Measurements from ENCODE around the gene FLRT1. TPM values are rescaled to one million over a fixed set of nuclear protein-coding genes. Genes with fewer than 3 reads are reported as not detected.

Gene FLRT1
- total and polyA plus RNA-seq, 9 donors: 0.13 to 1.2 (median 0.38) TPM

DNA sequence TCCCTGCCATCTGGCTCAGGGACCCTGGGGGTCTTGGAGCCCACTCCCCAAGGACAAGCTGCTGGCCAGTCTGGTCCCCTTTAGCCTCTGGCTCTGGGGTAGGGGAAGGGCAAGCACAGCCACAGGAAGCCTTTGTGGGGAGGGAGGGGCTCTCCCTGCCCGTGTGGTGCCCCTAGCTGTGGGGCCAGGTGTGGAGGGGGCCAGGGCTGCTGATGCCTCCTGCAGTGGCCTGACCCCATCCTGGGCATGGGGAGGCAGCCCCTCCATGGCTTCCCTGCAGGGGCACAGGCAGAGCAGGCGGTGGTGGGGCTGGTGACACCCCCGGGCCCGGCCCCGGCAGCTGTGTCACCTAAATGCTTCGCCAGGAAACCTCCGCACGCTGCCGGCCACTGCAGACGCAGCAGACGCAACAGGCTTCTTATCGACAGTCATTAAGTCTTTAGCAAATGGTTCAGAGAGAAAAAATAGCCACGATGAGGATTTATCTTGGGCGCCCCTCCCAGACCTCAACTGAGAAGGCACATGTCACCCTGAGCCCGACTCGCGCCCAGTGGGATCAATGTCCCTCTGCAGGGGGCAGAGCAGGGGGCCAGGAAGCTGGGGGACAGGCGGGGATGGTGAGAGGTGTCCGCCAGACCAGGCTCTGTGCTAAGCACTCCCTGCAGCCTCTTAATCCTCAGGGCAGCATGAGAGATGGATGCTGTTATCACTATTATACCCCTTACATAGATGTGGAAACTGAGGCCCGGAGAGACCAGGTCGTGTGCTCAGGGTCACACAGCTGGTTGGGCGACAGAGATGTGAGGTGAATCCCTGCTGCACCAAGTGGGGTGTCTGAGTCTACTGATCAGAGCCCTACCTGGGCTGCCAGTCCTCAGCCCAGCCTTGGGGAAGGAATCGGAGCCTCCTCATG is 33.9 kb downstream of the FLRT1 start:
- no peaks in the 10 kb centered on the region for H3K27me3 ChIP-seq
- no peaks in the 10 kb centered on the region for H3K36me3 ChIP-seq
- intact Hi-C loops (cut with DNase I): no loop called here
- no peak overlapping the region for H3K4me3 ChIP-seq
- DNase-seq: no peak
- TF ChIP-seq EP300 (IDR thresholded peaks at IDR 0.05): no peak
- no peak for TF ChIP-seq POLR2A (IDR thresholded peaks at IDR 0.05)
- TF ChIP-seq, protein P1, sequence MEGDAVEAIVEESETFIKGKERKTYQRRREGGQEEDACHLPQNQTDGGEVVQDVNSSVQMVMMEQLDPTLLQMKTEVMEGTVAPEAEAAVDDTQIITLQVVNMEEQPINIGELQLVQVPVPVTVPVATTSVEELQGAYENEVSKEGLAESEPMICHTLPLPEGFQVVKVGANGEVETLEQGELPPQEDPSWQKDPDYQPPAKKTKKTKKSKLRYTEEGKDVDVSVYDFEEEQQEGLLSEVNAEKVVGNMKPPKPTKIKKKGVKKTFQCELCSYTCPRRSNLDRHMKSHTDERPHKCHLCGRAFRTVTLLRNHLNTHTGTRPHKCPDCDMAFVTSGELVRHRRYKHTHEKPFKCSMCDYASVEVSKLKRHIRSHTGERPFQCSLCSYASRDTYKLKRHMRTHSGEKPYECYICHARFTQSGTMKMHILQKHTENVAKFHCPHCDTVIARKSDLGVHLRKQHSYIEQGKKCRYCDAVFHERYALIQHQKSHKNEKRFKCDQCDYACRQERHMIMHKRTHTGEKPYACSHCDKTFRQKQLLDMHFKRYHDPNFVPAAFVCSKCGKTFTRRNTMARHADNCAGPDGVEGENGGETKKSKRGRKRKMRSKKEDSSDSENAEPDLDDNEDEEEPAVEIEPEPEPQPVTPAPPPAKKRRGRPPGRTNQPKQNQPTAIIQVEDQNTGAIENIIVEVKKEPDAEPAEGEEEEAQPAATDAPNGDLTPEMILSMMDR (IDR thresholded peaks at IDR 0.05): no peak
- 72 to 76% (median 75%) methylated on average over 23 of the region's 23 CpGs for WGBS, 3 donors
- no peaks in the 10 kb centered on the region for H3K9me3 ChIP-seq
- no peak overlapping the region for H3K27ac ChIP-seq
- peaks cover 9% of the 10 kb centered on the region for H3K4me1 ChIP-seq (ENCODE audit: insufficient read depth)

DNA sequence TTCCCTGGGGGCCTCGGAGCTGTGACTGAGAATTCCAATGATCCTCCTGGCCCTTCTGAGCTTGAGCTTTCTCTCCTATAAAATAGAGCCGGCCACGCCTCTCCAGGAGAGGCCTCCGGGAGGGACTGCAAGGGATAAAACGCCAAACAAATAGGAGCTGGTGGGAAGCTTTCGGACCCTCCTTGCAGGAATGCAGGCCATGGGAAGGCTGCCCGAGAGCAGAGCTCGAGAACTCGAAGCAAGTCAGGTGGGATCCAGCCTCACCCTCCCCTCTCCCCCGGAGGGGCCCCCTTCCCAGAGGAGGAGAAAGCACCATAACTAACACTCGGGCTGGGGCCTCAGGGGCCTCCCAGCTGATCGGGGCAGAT is 34.6 kb downstream of the FLRT1 start:
- no peaks in the 10 kb centered on the region for H3K9me3 ChIP-seq
- no peak overlapping the region for H3K4me3 ChIP-seq
- DNase-seq: no peak
- no peak overlapping the region for H3K27ac ChIP-seq
- no peak for TF ChIP-seq EP300 (IDR thresholded peaks at IDR 0.05)
- TF ChIP-seq, protein P1 (IDR thresholded peaks at IDR 0.05): no peak
- TF ChIP-seq POLR2A (IDR thresholded peaks at IDR 0.05): no peak
- intact Hi-C loops (cut with DNase I): no loop called here
- H3K4me1 ChIP-seq (ENCODE audit: insufficient read depth): peaks cover 9% of the 10 kb centered on the region
- 82 to 93% (median 87%) methylated on average over 12 of the region's 12 CpGs for WGBS, 3 donors
- no peaks in the 10 kb centered on the region for H3K27me3 ChIP-seq
- H3K36me3 ChIP-seq: no peaks in the 10 kb centered on the region

DNA sequence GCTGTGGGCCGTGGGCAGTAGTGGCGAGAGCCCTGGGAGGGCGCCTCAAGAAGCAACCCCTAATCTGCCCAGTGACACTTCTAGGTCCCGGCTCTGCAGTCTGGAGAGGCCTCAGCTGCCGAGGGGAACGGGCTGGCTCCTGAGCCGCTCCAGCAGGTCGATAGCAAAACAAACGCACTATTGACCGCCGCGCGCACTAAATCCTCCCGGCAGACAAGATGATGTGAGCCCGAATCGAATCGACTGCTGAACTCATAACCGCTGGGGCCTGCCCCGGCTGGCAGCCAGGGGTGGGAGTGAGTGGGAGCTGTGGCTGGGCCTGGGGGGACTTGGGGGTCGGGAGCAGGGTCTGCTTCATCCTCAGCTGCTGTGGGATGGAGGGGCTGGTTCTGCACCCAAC is 36.1 kb downstream of the FLRT1 start:
- intact Hi-C loops (cut with DNase I): no loop called here

GRCh38 chr11:64072403-64072802 is 36.7 kb downstream of the FLRT1 start:
- no peaks in the 10 kb centered on the region for H3K36me3 ChIP-seq
- WGBS, 3 donors: 35 to 61% (median 47%) methylated on average over 8 of the region's 8 CpGs
- no peak for DNase-seq
- no peaks in the 10 kb centered on the region for H3K27me3 ChIP-seq
- no peak overlapping the region for H3K27ac ChIP-seq
- no peak overlapping the region for H3K4me3 ChIP-seq
- peaks cover 9% of the 10 kb centered on the region for H3K4me1 ChIP-seq (ENCODE audit: insufficient read depth)
- intact Hi-C loops (cut with DNase I): no loop called here
- TF ChIP-seq POLR2A (IDR thresholded peaks at IDR 0.05) (no peak), EP300 (IDR thresholded peaks at IDR 0.05) (no peak)
- TF ChIP-seq, protein P1 (IDR thresholded peaks at IDR 0.05): no peak
- no peaks in the 10 kb centered on the region for H3K9me3 ChIP-seq

More for the DNA sequence above, 36.1 kb downstream of the FLRT1 start:
- Histone ChIP-seq H3K4me3 (no peak overlapping the region), H3K9me3 (no peaks in the 10 kb centered on the region), H3K27ac (peak overlapping the region in 1 of 2 donors; percentile 32), H3K36me3 (no peaks in the 10 kb centered on the region), H3K27me3 (no peaks in the 10 kb centered on the region), H3K4me1 (ENCODE audit: insufficient read depth) (peaks cover 9% of the 10 kb centered on the region)
- 27 to 49% (median 39%) methylated on average over 20 of the region's 20 CpGs for WGBS, 3 donors
- TF ChIP-seq EP300 (IDR thresholded peaks at IDR 0.05): no peak
- no peak for TF ChIP-seq POLR2A (IDR thresholded peaks at IDR 0.05)
- TF ChIP-seq, protein P1 (IDR thresholded peaks at IDR 0.05): no peak
- no peak for DNase-seq

Measured in ovary (tissue), 9 donors.